Panc1 (cell line): Measurements from ENCODE around the gene TSPAN33. TPM values are rescaled to one million over a fixed set of nuclear protein-coding genes. Genes with fewer than 3 reads are reported as not detected.

Experiments used
- ATAC-seq: fragments of 200-7000 bp; cut with Tn5 transposase; 2 replicates; pipeline ENCODE4 v1.9.1; 2020; ENCODE audit warnings: mild to moderate bottlenecking, moderate library complexity
- BruUV-seq: library from RNA; stranded (reverse); fragments of 400-500 nt; replicated peaks from 2 replicates; lab custom pipeline; 2021; lab: Mats Ljungman, UMichigan
- CTCF ChIA-PET: fragments of 300-600 bp; sonication (Branson Sonifier 250); formaldehyde crosslinking; loops from one replicate; lab custom pipeline; 2022; ENCODE audit warnings: antibody characterized with exemption; lab: Charles Lee
- POLR2A ChIA-PET: fragments of 300-600 bp; sonication (Branson Sonifier 250); formaldehyde crosslinking; loops from one replicate; lab custom pipeline; 2022; ENCODE audit warnings: antibody characterized with exemption; lab: Charles Lee
- DNase-seq: peaks from one replicate; pipeline ENCODE4 v3.0.0-alpha.2; 2010; ENCODE audit warnings: low read depth, low spot score
- H3K27ac ChIP-seq: 2 replicates; pipeline ENCODE4 v1.5.1; 2011; ENCODE audit warnings: mild to moderate bottlenecking, low read length, inconsistent platforms
- H3K27me3 ChIP-seq: fragments of 200-500 bp; sonication (Bioruptor generic); 2 replicates; pipeline ENCODE4 v1.6.0; 2014; ENCODE audit warnings: low read length, inconsistent platforms; ENCODE audit not compliant: control insufficient read depth, insufficient read depth
- H3K36me3 ChIP-seq: fragments of 200-500 bp; sonication (Bioruptor generic); 2 replicates; pipeline ENCODE4 v1.5.1; 2014; ENCODE audit warnings: inconsistent platforms, mild to moderate bottlenecking, low read length, moderate library complexity; ENCODE audit not compliant: control insufficient read depth, insufficient read depth
- H3K4me1 ChIP-seq: 2 replicates; pipeline ENCODE4 v1.5.1; 2011; ENCODE audit warnings: inconsistent platforms, mild to moderate bottlenecking, low read length, moderate library complexity; ENCODE audit not compliant: control insufficient read depth, insufficient read depth
- H3K4me3 ChIP-seq, 2 experiments: 2 replicates each; pipeline ENCODE4 v1.5.1; 2011 to 2012; ENCODE audit warnings: low read depth in 2 of 2, low read length in 2 of 2, mild to moderate bottlenecking in 2 of 2, inconsistent platforms in 1 of 2, moderate library complexity in 1 of 2
- H3K9me3 ChIP-seq: fragments of 200-500 bp; sonication (Bioruptor generic); 2 replicates; pipeline ENCODE4 v1.5.1; 2014; ENCODE audit warnings: low read depth, mild to moderate bottlenecking, inconsistent platforms, low read length, moderate library complexity; ENCODE audit not compliant: control insufficient read depth, insufficient read depth
- POLR2AphosphoS5 ChIP-seq: IDR thresholded peaks from 2 replicates; pipeline ENCODE4 v1.6.1; 2012; ENCODE audit warnings: mild to moderate bottlenecking, low read depth, low read length, moderate library complexity
- SIN3A ChIP-seq: IDR thresholded peaks from 2 replicates; pipeline ENCODE4 v1.6.1; 2012; ENCODE audit warnings: low read depth, mild to moderate bottlenecking, low read length, moderate library complexity, borderline replicate concordance; ENCODE audit not compliant: insufficient read depth
- TCF7L2 ChIP-seq: IDR thresholded peaks from 2 replicates; pipeline ENCODE4 v1.6.1; 2011; ENCODE audit warnings: mild to moderate bottlenecking, low read depth, low read length, inconsistent platforms
- in situ Hi-C: cut with HindIII; loops from 2 replicates; pipeline ENCODE4 v1.10.0; 2016; ENCODE audit warnings: low sequenced_read_pairs, low pct_unique_long_range_greater_than_20kb
- intact Hi-C: fragments of 100-400 bp; cut with micrococcal nuclease; formaldehyde crosslinking; loops from one replicate; pipeline ENCODE4 v1.10.0; 2022; ENCODE audit not compliant: unreplicated experiment
- total RNA-seq: library from RNA; stranded (reverse); gene quantifications from one replicate; pipeline ENCODE4 v1.2.1, GENCODE V29; 2021; ENCODE audit not compliant: unreplicated experiment
- TF ChIP-seq, protein P1 (sequence below), 2 experiments: IDR thresholded peaks; 2 replicates each; pipeline ENCODE4 v1.6.1; 2011 to 2012; ENCODE audit warnings: low read depth in 2 of 2, control low read depth in 1 of 2, low read length in 1 of 2, mild to moderate bottlenecking in 1 of 2, moderate library complexity in 1 of 2; ENCODE audit not compliant: insufficient read depth in 1 of 2
- TF ChIP-seq, protein P2 (sequence below): fragments of 450-650 bp; IDR thresholded peaks from 2 replicates; pipeline ENCODE4 v1.5.1; 2017; ENCODE audit warnings: mild to moderate bottlenecking

The TSPAN33 gene
- total RNA-seq, 1 experiment from 2014 or later: 5.4 TPM

- intact Hi-C loops (no loop called here), in situ Hi-C loops (no loop called here)
- no TSS peak for BruUV-seq
- no peak for TF ChIP-seq SIN3A
- TF ChIP-seq, protein P1, sequence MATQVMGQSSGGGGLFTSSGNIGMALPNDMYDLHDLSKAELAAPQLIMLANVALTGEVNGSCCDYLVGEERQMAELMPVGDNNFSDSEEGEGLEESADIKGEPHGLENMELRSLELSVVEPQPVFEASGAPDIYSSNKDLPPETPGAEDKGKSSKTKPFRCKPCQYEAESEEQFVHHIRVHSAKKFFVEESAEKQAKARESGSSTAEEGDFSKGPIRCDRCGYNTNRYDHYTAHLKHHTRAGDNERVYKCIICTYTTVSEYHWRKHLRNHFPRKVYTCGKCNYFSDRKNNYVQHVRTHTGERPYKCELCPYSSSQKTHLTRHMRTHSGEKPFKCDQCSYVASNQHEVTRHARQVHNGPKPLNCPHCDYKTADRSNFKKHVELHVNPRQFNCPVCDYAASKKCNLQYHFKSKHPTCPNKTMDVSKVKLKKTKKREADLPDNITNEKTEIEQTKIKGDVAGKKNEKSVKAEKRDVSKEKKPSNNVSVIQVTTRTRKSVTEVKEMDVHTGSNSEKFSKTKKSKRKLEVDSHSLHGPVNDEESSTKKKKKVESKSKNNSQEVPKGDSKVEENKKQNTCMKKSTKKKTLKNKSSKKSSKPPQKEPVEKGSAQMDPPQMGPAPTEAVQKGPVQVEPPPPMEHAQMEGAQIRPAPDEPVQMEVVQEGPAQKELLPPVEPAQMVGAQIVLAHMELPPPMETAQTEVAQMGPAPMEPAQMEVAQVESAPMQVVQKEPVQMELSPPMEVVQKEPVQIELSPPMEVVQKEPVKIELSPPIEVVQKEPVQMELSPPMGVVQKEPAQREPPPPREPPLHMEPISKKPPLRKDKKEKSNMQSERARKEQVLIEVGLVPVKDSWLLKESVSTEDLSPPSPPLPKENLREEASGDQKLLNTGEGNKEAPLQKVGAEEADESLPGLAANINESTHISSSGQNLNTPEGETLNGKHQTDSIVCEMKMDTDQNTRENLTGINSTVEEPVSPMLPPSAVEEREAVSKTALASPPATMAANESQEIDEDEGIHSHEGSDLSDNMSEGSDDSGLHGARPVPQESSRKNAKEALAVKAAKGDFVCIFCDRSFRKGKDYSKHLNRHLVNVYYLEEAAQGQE (IDR thresholded peaks at IDR 0.05; ENCODE audit: insufficient read depth in 1 of 2, low read depth in 2 of 2, low read length in 1 of 2): no peak
- no peak for TF ChIP-seq POLR2AphosphoS5
- TF ChIP-seq TCF7L2: no peak
- TF ChIP-seq, protein P2, sequence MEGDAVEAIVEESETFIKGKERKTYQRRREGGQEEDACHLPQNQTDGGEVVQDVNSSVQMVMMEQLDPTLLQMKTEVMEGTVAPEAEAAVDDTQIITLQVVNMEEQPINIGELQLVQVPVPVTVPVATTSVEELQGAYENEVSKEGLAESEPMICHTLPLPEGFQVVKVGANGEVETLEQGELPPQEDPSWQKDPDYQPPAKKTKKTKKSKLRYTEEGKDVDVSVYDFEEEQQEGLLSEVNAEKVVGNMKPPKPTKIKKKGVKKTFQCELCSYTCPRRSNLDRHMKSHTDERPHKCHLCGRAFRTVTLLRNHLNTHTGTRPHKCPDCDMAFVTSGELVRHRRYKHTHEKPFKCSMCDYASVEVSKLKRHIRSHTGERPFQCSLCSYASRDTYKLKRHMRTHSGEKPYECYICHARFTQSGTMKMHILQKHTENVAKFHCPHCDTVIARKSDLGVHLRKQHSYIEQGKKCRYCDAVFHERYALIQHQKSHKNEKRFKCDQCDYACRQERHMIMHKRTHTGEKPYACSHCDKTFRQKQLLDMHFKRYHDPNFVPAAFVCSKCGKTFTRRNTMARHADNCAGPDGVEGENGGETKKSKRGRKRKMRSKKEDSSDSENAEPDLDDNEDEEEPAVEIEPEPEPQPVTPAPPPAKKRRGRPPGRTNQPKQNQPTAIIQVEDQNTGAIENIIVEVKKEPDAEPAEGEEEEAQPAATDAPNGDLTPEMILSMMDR: no peak
- ATAC-seq (no peak), DNase-seq (no peak)
- H3K27me3 ChIP-seq: peaks cover 2% of the 10 kb centered on the region; the same call in 1 of the 2 replicates
- no peaks in the 10 kb centered on the region for H3K9me3 ChIP-seq
- H3K4me1 ChIP-seq: no peaks in the 10 kb centered on the region
- ChIA-PET CTCF (no interaction called here), POLR2A (no interaction called here)
- H3K36me3 ChIP-seq: no peaks in the 10 kb centered on the region
- no peak overlapping the region for H3K27ac ChIP-seq
- H3K4me3 ChIP-seq: no peak overlapping the region
These were observed 33.5 kb upstream of the TSPAN33 start for GRCh38 chr7:129110982-129111376.

DNA sequence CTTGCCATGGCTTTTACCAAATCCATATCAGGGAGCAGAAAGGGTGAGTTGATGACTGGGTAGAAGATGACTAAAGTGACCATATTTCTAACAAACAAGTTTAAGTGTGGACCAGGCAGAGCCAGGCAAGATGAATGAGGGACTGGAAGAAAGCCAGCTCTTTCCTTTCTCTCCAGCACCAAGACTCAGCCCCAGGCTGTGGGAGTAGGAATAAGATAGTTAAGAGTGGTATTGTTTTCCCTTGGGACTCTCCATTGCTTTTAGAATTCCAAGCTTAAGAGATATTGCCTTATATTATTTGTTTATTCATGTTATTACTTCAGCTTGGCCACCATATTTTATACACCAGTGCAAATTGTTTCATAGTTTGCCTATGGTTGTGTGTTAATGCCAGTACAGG, 28.8 kb upstream of the TSPAN33 start:
- DNase-seq: no peak
- no TSS peak for BruUV-seq
- ChIA-PET POLR2A (no interaction called here), CTCF (no interaction called here)
- Histone ChIP-seq H3K27ac (no peak overlapping the region), H3K4me3 (no peak overlapping the region), H3K27me3 (peaks cover 2% of the 10 kb centered on the region; the same call in 1 of the 2 replicates), H3K9me3 (peaks cover 4% of the 10 kb centered on the region; the same call in 1 of the 2 replicates), H3K4me1 (no peaks in the 10 kb centered on the region), H3K36me3 (no peaks in the 10 kb centered on the region)
- ATAC-seq: no peak
- TF ChIP-seq, protein P2: no peak
- TF ChIP-seq TCF7L2: no peak
- TF ChIP-seq, protein P1 (IDR thresholded peaks at IDR 0.05; ENCODE audit: insufficient read depth in 1 of 2, low read depth in 2 of 2, low read length in 1 of 2): no peak
- TF ChIP-seq SIN3A: no peak
- TF ChIP-seq POLR2AphosphoS5: no peak
- in situ Hi-C loops: no loop called here
- intact Hi-C loops: no loop called here
